Measurements from ENCODE around the gene WRAP73.
A peak's percentile ranks its signal among the peaks of the same experiment; 100 is the strongest.

Gene WRAP73

GRCh38 chr1:3649342-3650247 is at the start of gene WRAP73:
Gene WRAP73, minus strand, starts transcription at chr1:3650103. Its CDS starts 104 bp downstream, at chr1:3649999.
- peak; percentile 85 for DNase-seq

DNA sequence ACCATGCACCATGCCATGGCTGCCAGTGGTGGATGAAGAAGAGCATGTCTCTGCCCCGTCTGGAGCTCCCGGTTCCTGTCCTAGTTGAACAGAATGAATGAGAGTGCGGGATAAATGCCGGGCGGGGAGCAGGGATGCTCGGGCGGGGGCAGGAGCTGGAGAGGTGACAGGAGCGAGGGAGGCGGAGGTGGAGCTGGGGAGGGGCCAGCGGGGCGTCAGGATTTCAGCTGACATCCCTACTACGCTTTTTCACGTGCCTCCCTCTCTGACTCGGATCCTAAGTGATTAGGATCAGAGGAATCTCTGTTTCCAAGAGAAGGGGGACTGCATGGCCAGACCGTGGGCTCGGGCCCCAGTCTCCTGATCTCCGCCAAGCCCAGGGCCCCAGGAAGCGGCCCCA is 49.7 kb upstream of the WRAP73 start:
- no peak for DNase-seq

DNA sequence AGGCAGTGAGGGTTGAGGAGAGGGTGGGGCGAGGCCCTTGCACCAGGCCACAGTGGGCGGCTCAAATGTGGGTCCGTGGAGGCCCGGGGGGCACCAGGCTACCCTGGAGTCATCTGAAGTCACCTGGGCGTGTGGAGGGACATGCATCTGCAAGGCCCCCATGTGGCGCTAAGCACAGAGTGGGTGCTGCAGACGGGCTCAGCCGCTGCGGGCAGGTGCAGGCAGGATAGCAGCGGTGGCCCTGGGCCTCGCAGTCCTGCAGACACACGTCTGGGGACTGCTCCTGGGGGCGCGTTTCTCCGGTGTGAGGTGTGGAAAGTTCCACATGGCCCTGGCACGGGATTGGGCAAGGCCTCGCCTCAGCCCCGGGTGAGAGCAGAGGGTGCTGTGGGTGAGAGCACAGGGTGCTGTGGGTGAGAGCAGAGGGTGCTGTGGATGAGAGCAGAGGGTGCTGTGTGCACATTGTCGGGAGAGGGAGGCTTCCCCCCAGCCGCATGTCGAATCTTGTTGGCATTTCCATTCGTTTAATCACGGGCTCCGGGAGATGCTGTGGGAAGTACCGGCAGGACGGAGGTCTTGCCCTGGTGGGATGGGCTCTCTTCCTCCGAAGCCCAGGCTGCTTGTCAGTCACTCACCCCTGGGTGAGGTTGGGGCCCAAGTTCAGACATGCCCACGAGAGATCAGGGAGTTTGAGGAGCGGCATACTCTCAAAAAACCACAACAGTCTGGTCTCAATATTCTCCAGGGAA is 48.9 kb upstream of the WRAP73 start:
- DNase-seq: no peak

- DNase-seq: no peak
These were observed 47.9 kb upstream of the WRAP73 start for GRCh38 chr1:3697810-3698209.

GRCh38 chr1:3697104-3697503 is 47.2 kb upstream of the WRAP73 start:
- no peak for DNase-seq

DNA sequence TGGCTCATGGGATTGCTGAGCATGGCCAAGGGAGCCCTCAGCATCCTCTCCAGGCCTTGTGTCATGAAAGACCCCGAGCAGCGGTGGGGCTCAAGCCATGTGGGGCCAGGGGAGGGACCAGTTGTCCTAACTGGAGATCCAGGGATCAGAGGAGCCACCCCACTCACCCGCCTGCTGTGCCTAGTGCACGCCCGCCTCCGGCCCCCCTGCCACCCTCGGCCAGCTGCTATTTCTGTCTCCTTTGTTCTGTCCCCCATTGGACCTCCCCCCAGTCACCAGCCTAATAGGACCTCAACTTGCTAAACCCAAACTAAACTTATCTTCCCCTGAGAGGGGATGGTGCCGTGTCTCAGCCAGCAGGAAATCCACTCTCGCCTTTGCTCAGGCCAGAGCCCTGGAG is 46.8 kb upstream of the WRAP73 start:
- no peak for DNase-seq

- no peak for DNase-seq
These were observed 45.7 kb upstream of the WRAP73 start for GRCh38 chr1:3695326-3696217.

GRCh38 chr1:3693321-3693720 is 43.4 kb upstream of the WRAP73 start:
- DNase-seq: no peak

DNA sequence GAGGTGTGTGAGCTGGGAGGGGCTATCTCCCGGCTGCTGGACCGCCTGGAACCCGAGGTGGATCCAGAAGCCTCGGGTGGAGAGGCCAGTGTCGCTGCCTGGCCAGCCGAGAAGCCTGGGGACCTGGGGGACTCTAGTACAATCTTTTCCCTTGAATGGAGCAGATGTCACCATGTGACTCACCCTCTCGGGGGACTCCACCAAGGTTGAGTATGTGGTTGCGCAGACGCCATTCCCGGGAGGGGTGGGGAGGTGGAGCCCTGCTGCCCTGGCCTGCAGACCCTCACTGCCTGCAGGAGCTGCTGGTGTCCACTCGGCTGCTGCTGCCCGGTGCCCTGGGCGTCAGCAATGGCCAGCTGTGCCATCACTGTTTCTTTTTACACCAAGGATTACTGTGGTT is 42.7 kb upstream of the WRAP73 start:
- no peak for DNase-seq

- no peak for DNase-seq
These were observed 41.7 kb upstream of the WRAP73 start for GRCh38 chr1:3691421-3692204.

GRCh38 chr1:3690282-3691065 is 40.6 kb upstream of the WRAP73 start:
- DNase-seq: no peak

DNA sequence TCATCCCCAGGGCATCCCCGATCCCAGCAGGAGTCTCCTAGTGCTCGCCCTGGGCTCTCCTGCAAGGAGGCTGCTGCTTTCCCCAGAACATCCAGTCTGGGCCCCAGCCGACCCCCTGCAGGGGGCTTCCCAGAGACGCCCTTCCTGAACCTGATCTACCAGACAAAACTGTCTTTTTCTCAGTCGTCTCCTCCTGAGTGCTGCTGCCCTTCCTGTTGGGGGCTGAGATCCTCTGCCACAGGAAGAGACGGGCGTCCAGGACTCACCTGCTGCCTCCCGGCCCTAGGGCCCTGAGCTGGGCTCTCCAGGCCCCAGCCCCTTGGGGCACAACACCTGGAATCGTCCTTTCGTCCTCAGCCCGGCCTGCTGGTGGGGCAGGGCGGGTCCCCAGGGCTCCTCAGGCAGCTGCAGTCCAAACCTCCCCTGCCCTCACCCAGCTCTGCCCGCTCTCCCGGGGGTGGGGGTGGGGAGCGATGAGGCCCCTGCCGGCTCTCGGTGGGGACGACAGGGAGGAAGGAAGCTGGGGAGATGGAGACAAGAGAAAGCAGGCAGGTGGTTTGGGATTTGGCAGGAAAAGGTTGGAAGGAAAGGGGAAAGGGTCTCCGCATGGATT is 39.3 kb upstream of the WRAP73 start:
- DNase-seq: no peak

GRCh38 chr1:3688356-3689137 is 38.6 kb upstream of the WRAP73 start:
- no peak for DNase-seq

DNA sequence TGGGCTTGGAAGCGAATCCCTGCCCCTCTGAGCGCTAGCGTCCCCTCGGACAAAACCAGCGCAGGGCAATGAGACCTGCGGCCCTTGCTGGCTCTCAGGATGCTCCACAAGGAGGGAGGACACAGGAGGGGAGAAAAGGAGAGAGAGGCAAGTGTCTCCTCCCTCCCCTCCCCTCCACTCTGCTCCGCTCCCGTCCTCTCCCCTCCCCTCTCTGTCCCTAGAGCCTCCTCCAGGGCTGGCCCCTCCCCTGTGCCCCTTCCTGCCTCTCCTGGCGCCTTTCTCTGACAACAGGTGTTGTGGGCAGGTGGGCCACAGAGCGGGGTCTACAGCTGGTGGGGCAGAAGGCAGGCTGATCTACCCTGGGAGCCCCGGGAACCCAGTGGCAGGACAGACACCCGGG is 37.6 kb upstream of the WRAP73 start:
- no peak for DNase-seq

GRCh38 chr1:3685906-3686305 is 36.0 kb upstream of the WRAP73 start:
- no peak for DNase-seq

GRCh38 chr1:3685222-3685621 is 35.3 kb upstream of the WRAP73 start:
- no peak for DNase-seq

GRCh38 chr1:3683992-3684391 is 34.1 kb upstream of the WRAP73 start:
- no peak for DNase-seq

GRCh38 chr1:3683197-3683596 is 33.3 kb upstream of the WRAP73 start:
- DNase-seq: no peak

GRCh38 chr1:3681898-3682806 is 32.2 kb upstream of the WRAP73 start:
- no peak for DNase-seq
